Adrenal gland (tissue), 5 donors: Measurements from ENCODE around the gene DDX41.

ENCODE experiments used
- CTCF ChIP-seq, 6 experiments: fragments of 450-650 bp in 4 of 6; fragments of 200-600 bp in 2 of 6; sonication (generic) in 1 of 6; IDR thresholded peaks; 1 replicate in 5 of 6; 2 replicates in 1 of 6; pipeline versions ENCODE4 v1.5.1 to v1.8.0; 2016 to 2021; ENCODE audit warnings: antibody characterized with exemption in 6 of 6, mild to moderate bottlenecking in 2 of 6, moderate library complexity in 1 of 6
- POLR2A ChIP-seq, 2 donors: fragments of 450-650 bp; IDR thresholded peaks; one replicate each; pipeline ENCODE4 v1.6.1; 2017; ENCODE audit warnings: antibody characterized with exemption in 2 of 2, mild to moderate bottlenecking in 2 of 2, moderate library complexity in 1 of 2
- donor health status: DM: no; HTN: no; CAD: no.

GRCh38 chr5:177507596-177508220, 9.1 kb downstream of the DDX41 start:
- TF ChIP-seq POLR2A (IDR thresholded peaks at IDR 0.05) (no peak), CTCF (IDR thresholded peaks at IDR 0.05) (no peak)
